Neural cell (in vitro differentiated cells): Measurements from ENCODE around the gene POLR3B. TPM values are rescaled to one million over a fixed set of nuclear protein-coding genes. Genes with fewer than 3 reads are reported as not detected.

Experiments
- H2AFZ ChIP-seq: fragments of 200-600, 300-800 bp; sonication (generic), shearing (Covaris generic); 2 replicates; pipeline ENCODE4 v1.6.0; 2014; ENCODE audit warnings: low read depth, mild to moderate bottlenecking, antibody characterized with exemption, low read length, moderate library complexity
- H3F3A ChIP-seq: fragments of 200-600 bp; shearing (Covaris generic); 2 replicates; pipeline ENCODE4 v1.6.1; 2016; ENCODE audit warnings: mild to moderate bottlenecking, moderate library complexity, mixed read lengths, antibody characterized with exemption, low read length; ENCODE audit not compliant: insufficient read depth, poor library complexity, severe bottlenecking
- H3K27ac ChIP-seq: fragments of 200-600, 300-800 bp; sonication (generic), shearing (Covaris generic); 2 replicates; pipeline ENCODE4 v1.5.1; 2014; ENCODE audit warnings: mild to moderate bottlenecking, low read length, moderate library complexity
- H3K27me3 ChIP-seq: fragments of 300-800, 200-600 bp; sonication (generic), shearing (Covaris generic); 2 replicates; pipeline ENCODE4 v1.6.0; 2014; ENCODE audit warnings: mild to moderate bottlenecking, low read depth, low read length, moderate library complexity; ENCODE audit not compliant: insufficient read depth
- H3K36me3 ChIP-seq: fragments of 300-800, 200-600 bp; sonication (generic), shearing (Covaris generic); 2 replicates; pipeline ENCODE4 v1.5.1; 2014; ENCODE audit warnings: mild to moderate bottlenecking, antibody characterized with exemption, low read length, moderate library complexity; ENCODE audit not compliant: insufficient read depth
- H3K4me2 ChIP-seq: fragments of 300-800, 200-600 bp; sonication (generic), shearing (Covaris generic); 2 replicates; pipeline ENCODE4 v1.6.0; 2014; ENCODE audit warnings: mild to moderate bottlenecking, low read length
- H3K4me3 ChIP-seq: fragments of 300-800, 200-600 bp; sonication (generic), shearing (Covaris generic); 2 replicates; pipeline ENCODE4 v1.5.1; 2014; ENCODE audit warnings: mild to moderate bottlenecking, low read length, moderate library complexity
- H3K79me2 ChIP-seq: fragments of 200-600 bp; shearing (Covaris generic); replicated peaks from 2 replicates; pipeline ENCODE4 v1.6.0; 2014; ENCODE audit warnings: mild to moderate bottlenecking, low read length, moderate library complexity; ENCODE audit not compliant: insufficient read depth
- H3K9ac ChIP-seq: fragments of 300-800, 200-600 bp; sonication (generic), shearing (Covaris generic); 2 replicates; pipeline ENCODE4 v1.6.1; 2016; ENCODE audit warnings: mild to moderate bottlenecking, low read length, mixed read lengths
- H3K9me2 ChIP-seq: fragments of 200-600 bp; shearing (Covaris generic); 2 replicates; pipeline ENCODE4 v1.6.1; 2016; ENCODE audit warnings: mild to moderate bottlenecking, low read length, mixed read lengths; ENCODE audit not compliant: insufficient read depth
- H3K9me3 ChIP-seq: fragments of 200-600, 300-800 bp; sonication (generic), shearing (Covaris generic); 2 replicates; pipeline ENCODE4 v1.6.1; 2016; ENCODE audit warnings: mild to moderate bottlenecking, mixed run types, low read length, moderate library complexity, mixed read lengths
- H4K20me1 ChIP-seq: fragments of 200-600 bp; shearing (Covaris generic); 2 replicates; pipeline ENCODE4 v1.6.1; 2016; ENCODE audit warnings: mild to moderate bottlenecking, mixed run types; ENCODE audit not compliant: insufficient read depth
- EP300 ChIP-seq: fragments of 450-650 bp; conservative IDR thresholded peaks from 2 replicates; pipeline ENCODE4 v1.6.1; 2014; ENCODE audit warnings: antibody characterized with exemption, mild to moderate bottlenecking, moderate library complexity; ENCODE audit not compliant: poor library complexity, severe bottlenecking
- EZH2 ChIP-seq: fragments of 200-600, 300-800 bp; shearing (Covaris generic), sonication (generic); IDR thresholded peaks from 2 replicates; pipeline ENCODE4 v1.6.1; 2014; ENCODE audit warnings: antibody characterized with exemption, low read length, borderline replicate concordance, mild to moderate bottlenecking; ENCODE audit not compliant: insufficient read depth, poor library complexity, severe bottlenecking
- MXI1 ChIP-seq: fragments of 450-650 bp; conservative IDR thresholded peaks from 2 replicates; pipeline ENCODE4 v1.6.1; 2014; ENCODE audit warnings: antibody characterized with exemption, mild to moderate bottlenecking; ENCODE audit not compliant: poor library complexity, severe bottlenecking
- POLR2AphosphoS5 ChIP-seq: IDR thresholded peaks from 2 replicates; pipeline ENCODE4 v1.6.1; 2012
- RAD21 ChIP-seq: fragments of 450-650 bp; conservative IDR thresholded peaks from 2 replicates; pipeline ENCODE4 v1.6.1; 2014; ENCODE audit warnings: antibody characterized with exemption, mild to moderate bottlenecking, moderate library complexity
- SMC3 ChIP-seq: fragments of 450-650 bp; conservative IDR thresholded peaks from 2 replicates; pipeline ENCODE4 v1.6.1; 2014; ENCODE audit warnings: antibody characterized with exemption, mild to moderate bottlenecking, moderate library complexity; ENCODE audit not compliant: poor library complexity
- TAF1 ChIP-seq: IDR thresholded peaks from 2 replicates; pipeline ENCODE4 v1.6.1; 2012; ENCODE audit warnings: low read depth
- polyA minus RNA-seq: library from RNA; depleted of rRNA, polyadenylated mRNA; stranded (reverse); fragments of >200 nt; gene quantifications from 2 replicates; pipeline ENCODE4 v1.2.3, GENCODE V29; 2014
- polyA plus RNA-seq: library from polyadenylated mRNA; depleted of rRNA; stranded (reverse); fragments of >200 nt; gene quantifications from 2 replicates; pipeline ENCODE4 v1.2.3, GENCODE V29; 2014
- TF ChIP-seq, protein P1 (sequence below): IDR thresholded peaks from 2 replicates; pipeline ENCODE4 v1.6.1; 2012; ENCODE audit warnings: borderline replicate concordance
- TF ChIP-seq, protein P2 (sequence below): fragments of 450-650 bp; IDR thresholded peaks from 2 replicates; pipeline ENCODE4 v1.5.1; 2014; ENCODE audit warnings: antibody characterized with exemption, mild to moderate bottlenecking, moderate library complexity; ENCODE audit not compliant: poor library complexity, severe bottlenecking

The POLR3B gene
- 4.3 and 5.7 TPM in 2 replicates for polyA plus RNA-seq
- 19.0 and 21.6 TPM in 2 replicates for polyA minus RNA-seq

DNA sequence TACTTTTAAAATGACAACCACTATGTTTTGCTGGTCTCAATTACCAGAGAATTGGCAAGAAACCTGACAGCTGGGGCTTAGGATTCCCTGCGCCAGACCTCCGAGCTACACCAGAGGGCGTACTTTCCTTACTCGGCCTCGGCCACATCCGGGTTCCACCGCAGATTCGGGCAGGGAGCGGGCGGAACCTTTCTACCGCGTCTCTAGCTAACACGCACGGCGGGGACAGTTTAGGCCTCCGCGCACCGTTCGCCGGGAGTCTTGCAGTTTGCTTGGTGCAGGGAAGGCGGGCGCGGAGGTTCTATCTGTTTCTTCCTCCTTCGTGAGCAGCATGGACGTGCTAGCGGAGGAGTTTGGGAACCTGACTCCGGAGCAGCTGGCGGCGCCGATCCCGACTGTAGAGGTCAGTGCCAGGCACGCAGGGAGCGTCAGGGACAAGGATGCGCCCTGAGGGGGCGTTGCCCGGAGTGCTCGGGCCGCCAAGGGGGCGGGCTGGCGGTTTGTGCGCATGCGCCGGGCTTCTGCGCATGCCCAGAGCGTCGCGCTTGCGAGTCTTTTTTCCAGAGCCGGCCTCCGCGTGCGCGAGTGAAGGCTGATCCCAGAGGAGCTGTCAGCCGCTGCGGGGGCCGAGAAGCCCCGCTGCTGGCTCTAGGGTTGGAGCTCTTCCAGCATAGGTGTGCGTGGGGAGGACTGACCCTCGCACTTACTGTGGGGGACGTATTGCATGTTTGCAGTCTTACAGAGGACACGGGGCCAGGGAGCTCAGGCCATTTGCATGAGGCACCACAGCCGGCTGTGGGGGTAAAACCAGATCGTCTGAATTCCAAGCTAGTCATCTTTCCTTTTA is at the start of gene POLR3B:
Gene POLR3B (plus strand): TSS at position 200 of the 847 bp plus-strand sequence. CDS start 132 bp downstream, at position 332.
- peak within 1 kb of the TSS; percentile 79 for H3K4me2 ChIP-seq
- H3K27ac ChIP-seq: peak within 1 kb of the TSS; percentile 93
- H3K79me2 ChIP-seq: no peaks in the 10 kb centered on the region
- H2AFZ ChIP-seq: peak within 1 kb of the TSS; percentile 75
- H3K9me2 ChIP-seq: no peaks in the 10 kb centered on the region
- no peaks in the 10 kb centered on the region for H3K9me3 ChIP-seq
- H3K9ac ChIP-seq: peak within 1 kb of the TSS; percentile 96
- H3K27me3 ChIP-seq: no peaks in the 10 kb centered on the region
- peak within 1 kb of the TSS; percentile 76 for H3K4me3 ChIP-seq
- TF ChIP-seq EZH2 (no peak), MXI1 (peak; percentile 97), EP300 (peak; percentile 73), TAF1 (peak; percentile 97), POLR2AphosphoS5 (peak; percentile 91), SMC3 (peak; percentile 93), RAD21 (peak; percentile 79)
- TF ChIP-seq, protein P1, sequence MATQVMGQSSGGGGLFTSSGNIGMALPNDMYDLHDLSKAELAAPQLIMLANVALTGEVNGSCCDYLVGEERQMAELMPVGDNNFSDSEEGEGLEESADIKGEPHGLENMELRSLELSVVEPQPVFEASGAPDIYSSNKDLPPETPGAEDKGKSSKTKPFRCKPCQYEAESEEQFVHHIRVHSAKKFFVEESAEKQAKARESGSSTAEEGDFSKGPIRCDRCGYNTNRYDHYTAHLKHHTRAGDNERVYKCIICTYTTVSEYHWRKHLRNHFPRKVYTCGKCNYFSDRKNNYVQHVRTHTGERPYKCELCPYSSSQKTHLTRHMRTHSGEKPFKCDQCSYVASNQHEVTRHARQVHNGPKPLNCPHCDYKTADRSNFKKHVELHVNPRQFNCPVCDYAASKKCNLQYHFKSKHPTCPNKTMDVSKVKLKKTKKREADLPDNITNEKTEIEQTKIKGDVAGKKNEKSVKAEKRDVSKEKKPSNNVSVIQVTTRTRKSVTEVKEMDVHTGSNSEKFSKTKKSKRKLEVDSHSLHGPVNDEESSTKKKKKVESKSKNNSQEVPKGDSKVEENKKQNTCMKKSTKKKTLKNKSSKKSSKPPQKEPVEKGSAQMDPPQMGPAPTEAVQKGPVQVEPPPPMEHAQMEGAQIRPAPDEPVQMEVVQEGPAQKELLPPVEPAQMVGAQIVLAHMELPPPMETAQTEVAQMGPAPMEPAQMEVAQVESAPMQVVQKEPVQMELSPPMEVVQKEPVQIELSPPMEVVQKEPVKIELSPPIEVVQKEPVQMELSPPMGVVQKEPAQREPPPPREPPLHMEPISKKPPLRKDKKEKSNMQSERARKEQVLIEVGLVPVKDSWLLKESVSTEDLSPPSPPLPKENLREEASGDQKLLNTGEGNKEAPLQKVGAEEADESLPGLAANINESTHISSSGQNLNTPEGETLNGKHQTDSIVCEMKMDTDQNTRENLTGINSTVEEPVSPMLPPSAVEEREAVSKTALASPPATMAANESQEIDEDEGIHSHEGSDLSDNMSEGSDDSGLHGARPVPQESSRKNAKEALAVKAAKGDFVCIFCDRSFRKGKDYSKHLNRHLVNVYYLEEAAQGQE: peak; percentile 87
- TF ChIP-seq, protein P2, sequence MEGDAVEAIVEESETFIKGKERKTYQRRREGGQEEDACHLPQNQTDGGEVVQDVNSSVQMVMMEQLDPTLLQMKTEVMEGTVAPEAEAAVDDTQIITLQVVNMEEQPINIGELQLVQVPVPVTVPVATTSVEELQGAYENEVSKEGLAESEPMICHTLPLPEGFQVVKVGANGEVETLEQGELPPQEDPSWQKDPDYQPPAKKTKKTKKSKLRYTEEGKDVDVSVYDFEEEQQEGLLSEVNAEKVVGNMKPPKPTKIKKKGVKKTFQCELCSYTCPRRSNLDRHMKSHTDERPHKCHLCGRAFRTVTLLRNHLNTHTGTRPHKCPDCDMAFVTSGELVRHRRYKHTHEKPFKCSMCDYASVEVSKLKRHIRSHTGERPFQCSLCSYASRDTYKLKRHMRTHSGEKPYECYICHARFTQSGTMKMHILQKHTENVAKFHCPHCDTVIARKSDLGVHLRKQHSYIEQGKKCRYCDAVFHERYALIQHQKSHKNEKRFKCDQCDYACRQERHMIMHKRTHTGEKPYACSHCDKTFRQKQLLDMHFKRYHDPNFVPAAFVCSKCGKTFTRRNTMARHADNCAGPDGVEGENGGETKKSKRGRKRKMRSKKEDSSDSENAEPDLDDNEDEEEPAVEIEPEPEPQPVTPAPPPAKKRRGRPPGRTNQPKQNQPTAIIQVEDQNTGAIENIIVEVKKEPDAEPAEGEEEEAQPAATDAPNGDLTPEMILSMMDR: peak; percentile 97
- no peaks in the 10 kb centered on the region for H3F3A ChIP-seq
- no peaks in the 10 kb centered on the region for H3K36me3 ChIP-seq
- no peaks in the 10 kb centered on the region for H4K20me1 ChIP-seq

DNA sequence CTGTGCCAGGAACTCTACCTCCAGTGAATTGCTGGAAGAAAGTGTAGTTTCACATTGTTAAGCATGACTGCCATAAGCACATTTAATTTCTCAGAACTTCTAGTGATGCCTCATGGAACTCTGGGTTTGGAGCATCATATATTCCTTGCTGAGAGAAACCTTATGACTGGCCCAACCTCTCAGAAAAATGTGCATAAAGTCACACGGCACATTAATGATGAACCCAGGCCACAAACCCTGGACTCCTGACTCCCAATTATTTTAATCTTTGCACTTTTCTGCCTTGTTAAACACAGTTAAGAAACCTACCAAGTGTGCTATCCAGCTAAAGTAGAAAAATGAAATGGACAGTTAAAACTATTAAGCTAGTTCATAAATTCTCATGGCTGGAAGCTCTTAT is 49.4 kb upstream of the POLR3B start:
- no peak overlapping the region for H3K4me2 ChIP-seq
- no peaks in the 10 kb centered on the region for H3K79me2 ChIP-seq
- no peaks in the 10 kb centered on the region for H3K9me2 ChIP-seq
- TF ChIP-seq EP300 (no peak), TAF1 (no peak), SMC3 (no peak), EZH2 (no peak), MXI1 (no peak), POLR2AphosphoS5 (no peak), RAD21 (no peak)
- TF ChIP-seq, protein P2: no peak
- TF ChIP-seq, protein P1: no peak
- no peaks in the 10 kb centered on the region for H3K9me3 ChIP-seq
- H4K20me1 ChIP-seq: no peaks in the 10 kb centered on the region
- H2AFZ ChIP-seq: no peak overlapping the region
- no peak overlapping the region for H3K4me3 ChIP-seq
- H3F3A ChIP-seq: no peaks in the 10 kb centered on the region
- H3K27me3 ChIP-seq: no peaks in the 10 kb centered on the region
- H3K9ac ChIP-seq: no peak overlapping the region
- no peak overlapping the region for H3K27ac ChIP-seq
- H3K36me3 ChIP-seq: no peaks in the 10 kb centered on the region
